Panc1 (cell line): ENCODE data around the gene CALD1. TPM values are rescaled to one million over a fixed set of nuclear protein-coding genes. Genes with fewer than 3 reads are reported as not detected.

Experiments used
- ATAC-seq: fragments of 200-7000 bp; cut with Tn5 transposase; 2 replicates; pipeline ENCODE4 v1.9.1; 2020; ENCODE audit warnings: mild to moderate bottlenecking, moderate library complexity
- BruUV-seq: library from RNA; stranded (reverse); fragments of 400-500 nt; replicated peaks from 2 replicates; lab custom pipeline; 2021; lab: Mats Ljungman, UMichigan
- CTCF ChIA-PET: fragments of 300-600 bp; sonication (Branson Sonifier 250); formaldehyde crosslinking; loops from one replicate; lab custom pipeline; 2022; ENCODE audit warnings: antibody characterized with exemption; lab: Charles Lee
- POLR2A ChIA-PET: fragments of 300-600 bp; sonication (Branson Sonifier 250); formaldehyde crosslinking; loops from one replicate; lab custom pipeline; 2022; ENCODE audit warnings: antibody characterized with exemption; lab: Charles Lee
- DNase-seq: peaks from one replicate; pipeline ENCODE4 v3.0.0-alpha.2; 2010; ENCODE audit warnings: low read depth, low spot score
- H3K27ac ChIP-seq: 2 replicates; pipeline ENCODE4 v1.5.1; 2011; ENCODE audit warnings: mild to moderate bottlenecking, low read length, inconsistent platforms
- H3K27me3 ChIP-seq: fragments of 200-500 bp; sonication (Bioruptor generic); 2 replicates; pipeline ENCODE4 v1.6.0; 2014; ENCODE audit warnings: low read length, inconsistent platforms; ENCODE audit not compliant: control insufficient read depth, insufficient read depth
- H3K36me3 ChIP-seq: fragments of 200-500 bp; sonication (Bioruptor generic); 2 replicates; pipeline ENCODE4 v1.5.1; 2014; ENCODE audit warnings: inconsistent platforms, mild to moderate bottlenecking, low read length, moderate library complexity; ENCODE audit not compliant: control insufficient read depth, insufficient read depth
- H3K4me1 ChIP-seq: 2 replicates; pipeline ENCODE4 v1.5.1; 2011; ENCODE audit warnings: inconsistent platforms, mild to moderate bottlenecking, low read length, moderate library complexity; ENCODE audit not compliant: control insufficient read depth, insufficient read depth
- H3K4me3 ChIP-seq, 2 experiments: 2 replicates each; pipeline ENCODE4 v1.5.1; 2011 to 2012; ENCODE audit warnings: low read depth in 2 of 2, low read length in 2 of 2, mild to moderate bottlenecking in 2 of 2, inconsistent platforms in 1 of 2, moderate library complexity in 1 of 2
- H3K9me3 ChIP-seq: fragments of 200-500 bp; sonication (Bioruptor generic); 2 replicates; pipeline ENCODE4 v1.5.1; 2014; ENCODE audit warnings: low read depth, mild to moderate bottlenecking, inconsistent platforms, low read length, moderate library complexity; ENCODE audit not compliant: control insufficient read depth, insufficient read depth
- POLR2AphosphoS5 ChIP-seq: IDR thresholded peaks from 2 replicates; pipeline ENCODE4 v1.6.1; 2012; ENCODE audit warnings: mild to moderate bottlenecking, low read depth, low read length, moderate library complexity
- REST ChIP-seq, 2 experiments: IDR thresholded peaks; 2 replicates each; pipeline ENCODE4 v1.6.1; 2011 to 2012; ENCODE audit warnings: low read depth in 2 of 2, control low read depth in 1 of 2, low read length in 1 of 2, mild to moderate bottlenecking in 1 of 2, moderate library complexity in 1 of 2; ENCODE audit not compliant: insufficient read depth in 1 of 2
- SIN3A ChIP-seq: IDR thresholded peaks from 2 replicates; pipeline ENCODE4 v1.6.1; 2012; ENCODE audit warnings: low read depth, mild to moderate bottlenecking, low read length, moderate library complexity, borderline replicate concordance; ENCODE audit not compliant: insufficient read depth
- TCF7L2 ChIP-seq: IDR thresholded peaks from 2 replicates; pipeline ENCODE4 v1.6.1; 2011; ENCODE audit warnings: mild to moderate bottlenecking, low read depth, low read length, inconsistent platforms
- in situ Hi-C: cut with HindIII; loops from 2 replicates; pipeline ENCODE4 v1.10.0; 2016; ENCODE audit warnings: low sequenced_read_pairs, low pct_unique_long_range_greater_than_20kb
- intact Hi-C: fragments of 100-400 bp; cut with micrococcal nuclease; formaldehyde crosslinking; loops from one replicate; pipeline ENCODE4 v1.10.0; 2022; ENCODE audit not compliant: unreplicated experiment
- total RNA-seq: library from RNA; stranded (reverse); gene quantifications from one replicate; pipeline ENCODE4 v1.2.1, GENCODE V29; 2021; ENCODE audit not compliant: unreplicated experiment
- TF ChIP-seq, protein P1 (sequence below): fragments of 450-650 bp; IDR thresholded peaks from 2 replicates; pipeline ENCODE4 v1.5.1; 2017; ENCODE audit warnings: mild to moderate bottlenecking

The CALD1 gene
- total RNA-seq, 1 experiment from 2014 or later = 9.2 TPM

DNA sequence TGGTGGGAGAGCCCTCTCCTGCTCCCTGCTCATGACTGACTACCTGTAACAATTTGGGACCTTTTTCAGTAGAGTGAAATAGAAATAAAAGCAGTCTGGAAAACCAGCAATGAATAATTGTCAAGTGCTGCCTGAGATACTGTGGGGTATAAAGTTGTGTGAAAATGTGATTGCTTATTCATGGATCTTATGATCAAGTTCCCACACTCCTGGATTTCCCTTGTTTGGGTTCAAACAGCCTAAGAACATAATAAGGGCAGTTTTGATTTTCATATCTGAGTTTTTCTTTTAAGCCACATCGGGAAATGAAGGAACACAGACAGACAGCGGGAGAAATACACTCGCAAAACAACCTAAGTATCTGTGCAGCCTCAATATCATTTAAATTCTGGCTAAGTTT, 52.9 kb downstream of the CALD1 start:
- TF ChIP-seq SIN3A (no peak), REST (IDR thresholded peaks at IDR 0.05; ENCODE audit: insufficient read depth in 1 of 2, low read depth in 2 of 2, low read length in 1 of 2) (no peak), TCF7L2 (no peak), POLR2AphosphoS5 (no peak)
- TF ChIP-seq, protein P1, sequence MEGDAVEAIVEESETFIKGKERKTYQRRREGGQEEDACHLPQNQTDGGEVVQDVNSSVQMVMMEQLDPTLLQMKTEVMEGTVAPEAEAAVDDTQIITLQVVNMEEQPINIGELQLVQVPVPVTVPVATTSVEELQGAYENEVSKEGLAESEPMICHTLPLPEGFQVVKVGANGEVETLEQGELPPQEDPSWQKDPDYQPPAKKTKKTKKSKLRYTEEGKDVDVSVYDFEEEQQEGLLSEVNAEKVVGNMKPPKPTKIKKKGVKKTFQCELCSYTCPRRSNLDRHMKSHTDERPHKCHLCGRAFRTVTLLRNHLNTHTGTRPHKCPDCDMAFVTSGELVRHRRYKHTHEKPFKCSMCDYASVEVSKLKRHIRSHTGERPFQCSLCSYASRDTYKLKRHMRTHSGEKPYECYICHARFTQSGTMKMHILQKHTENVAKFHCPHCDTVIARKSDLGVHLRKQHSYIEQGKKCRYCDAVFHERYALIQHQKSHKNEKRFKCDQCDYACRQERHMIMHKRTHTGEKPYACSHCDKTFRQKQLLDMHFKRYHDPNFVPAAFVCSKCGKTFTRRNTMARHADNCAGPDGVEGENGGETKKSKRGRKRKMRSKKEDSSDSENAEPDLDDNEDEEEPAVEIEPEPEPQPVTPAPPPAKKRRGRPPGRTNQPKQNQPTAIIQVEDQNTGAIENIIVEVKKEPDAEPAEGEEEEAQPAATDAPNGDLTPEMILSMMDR = no peak

GRCh38 chr7:134834689-134835462, 55.4 kb downstream of the CALD1 start:
- no peaks in the 10 kb centered on the region for H3K36me3 ChIP-seq
- ChIA-PET CTCF (no interaction called here), POLR2A (no interaction called here)

More for the DNA sequence above, 52.9 kb downstream of the CALD1 start:
- H3K36me3 ChIP-seq = no peaks in the 10 kb centered on the region
- DNase-seq (no peak), ATAC-seq (no peak)
- H3K27me3 ChIP-seq = no peaks in the 10 kb centered on the region
- H3K4me3 ChIP-seq = no peak overlapping the region
- BruUV-seq = no TSS peak
- in situ Hi-C loops (no loop called here), intact Hi-C loops (no loop called here)
- no peaks in the 10 kb centered on the region for H3K9me3 ChIP-seq
- H3K27ac ChIP-seq = no peak overlapping the region
- ChIA-PET CTCF (no interaction called here), POLR2A (no interaction called here)
- H3K4me1 ChIP-seq = no peaks in the 10 kb centered on the region

More at GRCh38 chr7:134834689-134835462, 55.4 kb downstream of the CALD1 start:
- TF ChIP-seq SIN3A (no peak), TCF7L2 (no peak), REST (IDR thresholded peaks at IDR 0.05; ENCODE audit: insufficient read depth in 1 of 2, low read depth in 2 of 2, low read length in 1 of 2) (no peak), POLR2AphosphoS5 (no peak)
- TF ChIP-seq, protein P1 = no peak
- Histone ChIP-seq H3K4me3 (no peak overlapping the region), H3K27ac (no peak overlapping the region), H3K4me1 (no peaks in the 10 kb centered on the region), H3K27me3 (no peaks in the 10 kb centered on the region), H3K9me3 (no peaks in the 10 kb centered on the region)
- in situ Hi-C loops (no loop called here), intact Hi-C loops (no loop called here)
- no TSS peak for BruUV-seq
- DNase-seq (no peak), ATAC-seq (no peak)
